WTC11 (cell line): ENCODE measurements around the gene ZCCHC14. TPM values are rescaled to one million over a fixed set of nuclear protein-coding genes. Genes with fewer than 3 reads are reported as not detected.

Experiments
- ATF1 ChIP-seq: sonication (generic); formaldehyde crosslinking; IDR thresholded peaks from 2 replicates; pipeline ENCODE4 v1.8.1; 2023; ENCODE audit warnings: mild to moderate bottlenecking, moderate library complexity, missing genetic modification reagents
- ESRRA ChIP-seq: sonication (generic); formaldehyde crosslinking; IDR thresholded peaks from 2 replicates; pipeline ENCODE4 v1.8.1; 2022; ENCODE audit warnings: mild to moderate bottlenecking, missing genetic modification reagents, borderline replicate concordance
- FOXP1 ChIP-seq: sonication (generic); formaldehyde crosslinking; IDR thresholded peaks from 2 replicates; pipeline ENCODE4 v1.8.0; 2022; ENCODE audit warnings: missing genetic modification reagents, mild to moderate bottlenecking, moderate library complexity, borderline replicate concordance
- GTF2I ChIP-seq: fragments of 250-450 bp; sonication (Bioruptor Pico); conservative IDR thresholded peaks from 2 replicates; pipeline ENCODE4 v1.4.0; 2021; ENCODE audit warnings: mild to moderate bottlenecking
- NR2C2 ChIP-seq: sonication (generic); formaldehyde crosslinking; IDR thresholded peaks from 2 replicates; pipeline ENCODE4 v1.8.0; 2022; ENCODE audit warnings: mild to moderate bottlenecking, missing genetic modification reagents
- PRRX2 ChIP-seq: fragments of 250-450 bp; sonication (Bioruptor Pico); IDR thresholded peaks from 2 replicates; pipeline ENCODE4 v1.8.0; 2021; ENCODE audit warnings: mild to moderate bottlenecking
- SOX15 ChIP-seq: fragments of 250-450 bp; sonication (Bioruptor Pico); IDR thresholded peaks from 2 replicates; pipeline ENCODE4 v1.9.0; 2021; ENCODE audit warnings: mild to moderate bottlenecking
- ZNF121 ChIP-seq: sonication (generic); formaldehyde crosslinking; IDR thresholded peaks from 2 replicates; pipeline ENCODE4 v1.8.0; 2023; ENCODE audit warnings: missing genetic modification reagents
- ZNF423 ChIP-seq: fragments of 250-450 bp; sonication (Bioruptor Pico); IDR thresholded peaks from 2 replicates; pipeline ENCODE4 v2.1.2; 2022; ENCODE audit warnings: mild to moderate bottlenecking, moderate library complexity
- total RNA-seq: library from RNA; stranded (reverse); gene quantifications from 3 replicates; pipeline ENCODE4 v1.2.3, GENCODE V29; 2021
- TF ChIP-seq, protein P1 (sequence below): sonication (generic); formaldehyde crosslinking; IDR thresholded peaks from 2 replicates; pipeline ENCODE4 v1.8.1; 2023; ENCODE audit warnings: mild to moderate bottlenecking, missing genetic modification reagents, moderate library complexity
- TF ChIP-seq, protein P2 (sequence below): fragments of 200-600 bp; IDR thresholded peaks from 2 replicates; pipeline ENCODE4 v1.8.0; 2022; ENCODE audit warnings: antibody characterized with exemption
- TF ChIP-seq, protein P3 (sequence below): sonication (generic); formaldehyde crosslinking; conservative IDR thresholded peaks from 2 replicates; pipeline ENCODE4 v1.8.1; 2022; ENCODE audit warnings: mild to moderate bottlenecking, missing genetic modification reagents
- TF ChIP-seq, protein P4 (sequence below): sonication (generic); formaldehyde crosslinking; IDR thresholded peaks from 2 replicates; pipeline ENCODE4 v1.8.1; 2022; ENCODE audit warnings: mild to moderate bottlenecking, missing genetic modification reagents, moderate library complexity, borderline replicate concordance
- TF ChIP-seq, protein P5 (sequence below): sonication (generic); formaldehyde crosslinking; IDR thresholded peaks from 2 replicates; pipeline ENCODE4 v1.8.0; 2023; ENCODE audit warnings: missing genetic modification reagents, mild to moderate bottlenecking, borderline replicate concordance
- TF ChIP-seq, protein P6 (sequence below): sonication (generic); formaldehyde crosslinking; IDR thresholded peaks from 2 replicates; pipeline ENCODE4 v1.8.1; 2022; ENCODE audit warnings: low read depth, mild to moderate bottlenecking, moderate library complexity, missing genetic modification reagents, borderline replicate concordance
- TF ChIP-seq, protein P7 (sequence below): sonication (generic); formaldehyde crosslinking; IDR thresholded peaks from 2 replicates; pipeline ENCODE4 v1.8.0; 2022; ENCODE audit warnings: mild to moderate bottlenecking, missing genetic modification reagents
- TF ChIP-seq, protein P8 (sequence below): sonication (generic); formaldehyde crosslinking; IDR thresholded peaks from 2 replicates; pipeline ENCODE4 v1.8.1; 2023; ENCODE audit warnings: mild to moderate bottlenecking, missing genetic modification reagents

Gene ZCCHC14
- total RNA-seq, 1 experiment from 2014 or later: 33.8 TPM

DNA sequence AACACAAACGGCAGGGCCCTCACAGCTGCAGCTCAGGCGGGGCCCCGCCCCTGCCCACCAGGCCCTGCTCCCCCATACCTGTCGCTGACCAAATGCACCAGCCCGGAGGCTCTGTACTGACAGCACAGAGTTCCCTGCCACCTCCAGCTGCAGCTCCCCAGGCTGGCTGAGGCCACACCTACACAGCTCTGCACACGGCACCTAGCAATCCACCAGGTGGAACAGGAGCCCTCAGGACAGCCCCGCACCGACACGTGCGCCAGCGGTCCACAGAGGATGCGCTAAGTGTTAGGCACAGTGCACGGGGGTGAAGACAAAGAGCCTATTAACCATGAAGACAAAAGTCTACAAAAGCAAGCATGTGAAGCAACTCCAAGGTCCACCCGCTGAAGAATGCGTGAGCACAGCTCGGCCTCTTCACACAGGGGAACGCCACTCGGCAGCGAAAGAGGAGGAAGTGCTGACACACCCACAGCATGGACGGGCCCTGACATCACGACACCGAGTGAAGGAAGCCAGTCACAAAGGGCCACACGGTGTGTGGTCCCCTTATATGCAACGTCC, 5.4 kb downstream of the ZCCHC14 start (continued):
- TF ChIP-seq SOX15 (CRISPR knock-in tag) (no peak), GTF2I (CRISPR knock-in tag) (no peak), ZNF121 (CRISPR knock-in tag) (peak; percentile 100), ESRRA (CRISPR knock-in tag) (no peak), PRRX2 (CRISPR knock-in tag) (no peak), NR2C2 (CRISPR knock-in tag) (no peak), ZNF423 (CRISPR knock-in tag) (no peak), FOXP1 (CRISPR knock-in tag) (peak; percentile 64; the same call in 1 of the 2 replicates), ATF1 (CRISPR knock-in tag) (no peak)
- TF ChIP-seq, protein P1, sequence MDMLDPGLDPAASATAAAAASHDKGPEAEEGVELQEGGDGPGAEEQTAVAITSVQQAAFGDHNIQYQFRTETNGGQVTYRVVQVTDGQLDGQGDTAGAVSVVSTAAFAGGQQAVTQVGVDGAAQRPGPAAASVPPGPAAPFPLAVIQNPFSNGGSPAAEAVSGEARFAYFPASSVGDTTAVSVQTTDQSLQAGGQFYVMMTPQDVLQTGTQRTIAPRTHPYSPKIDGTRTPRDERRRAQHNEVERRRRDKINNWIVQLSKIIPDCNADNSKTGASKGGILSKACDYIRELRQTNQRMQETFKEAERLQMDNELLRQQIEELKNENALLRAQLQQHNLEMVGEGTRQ: peak; percentile 38
- TF ChIP-seq, protein P2, sequence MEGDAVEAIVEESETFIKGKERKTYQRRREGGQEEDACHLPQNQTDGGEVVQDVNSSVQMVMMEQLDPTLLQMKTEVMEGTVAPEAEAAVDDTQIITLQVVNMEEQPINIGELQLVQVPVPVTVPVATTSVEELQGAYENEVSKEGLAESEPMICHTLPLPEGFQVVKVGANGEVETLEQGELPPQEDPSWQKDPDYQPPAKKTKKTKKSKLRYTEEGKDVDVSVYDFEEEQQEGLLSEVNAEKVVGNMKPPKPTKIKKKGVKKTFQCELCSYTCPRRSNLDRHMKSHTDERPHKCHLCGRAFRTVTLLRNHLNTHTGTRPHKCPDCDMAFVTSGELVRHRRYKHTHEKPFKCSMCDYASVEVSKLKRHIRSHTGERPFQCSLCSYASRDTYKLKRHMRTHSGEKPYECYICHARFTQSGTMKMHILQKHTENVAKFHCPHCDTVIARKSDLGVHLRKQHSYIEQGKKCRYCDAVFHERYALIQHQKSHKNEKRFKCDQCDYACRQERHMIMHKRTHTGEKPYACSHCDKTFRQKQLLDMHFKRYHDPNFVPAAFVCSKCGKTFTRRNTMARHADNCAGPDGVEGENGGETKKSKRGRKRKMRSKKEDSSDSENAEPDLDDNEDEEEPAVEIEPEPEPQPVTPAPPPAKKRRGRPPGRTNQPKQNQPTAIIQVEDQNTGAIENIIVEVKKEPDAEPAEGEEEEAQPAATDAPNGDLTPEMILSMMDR: no peak
- TF ChIP-seq, protein P3, sequence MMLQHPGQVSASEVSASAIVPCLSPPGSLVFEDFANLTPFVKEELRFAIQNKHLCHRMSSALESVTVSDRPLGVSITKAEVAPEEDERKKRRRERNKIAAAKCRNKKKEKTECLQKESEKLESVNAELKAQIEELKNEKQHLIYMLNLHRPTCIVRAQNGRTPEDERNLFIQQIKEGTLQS (CRISPR knock-in tag): no peak
- TF ChIP-seq, protein P4, sequence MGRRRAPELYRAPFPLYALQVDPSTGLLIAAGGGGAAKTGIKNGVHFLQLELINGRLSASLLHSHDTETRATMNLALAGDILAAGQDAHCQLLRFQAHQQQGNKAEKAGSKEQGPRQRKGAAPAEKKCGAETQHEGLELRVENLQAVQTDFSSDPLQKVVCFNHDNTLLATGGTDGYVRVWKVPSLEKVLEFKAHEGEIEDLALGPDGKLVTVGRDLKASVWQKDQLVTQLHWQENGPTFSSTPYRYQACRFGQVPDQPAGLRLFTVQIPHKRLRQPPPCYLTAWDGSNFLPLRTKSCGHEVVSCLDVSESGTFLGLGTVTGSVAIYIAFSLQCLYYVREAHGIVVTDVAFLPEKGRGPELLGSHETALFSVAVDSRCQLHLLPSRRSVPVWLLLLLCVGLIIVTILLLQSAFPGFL (CRISPR knock-in tag): no peak
- TF ChIP-seq, protein P5, sequence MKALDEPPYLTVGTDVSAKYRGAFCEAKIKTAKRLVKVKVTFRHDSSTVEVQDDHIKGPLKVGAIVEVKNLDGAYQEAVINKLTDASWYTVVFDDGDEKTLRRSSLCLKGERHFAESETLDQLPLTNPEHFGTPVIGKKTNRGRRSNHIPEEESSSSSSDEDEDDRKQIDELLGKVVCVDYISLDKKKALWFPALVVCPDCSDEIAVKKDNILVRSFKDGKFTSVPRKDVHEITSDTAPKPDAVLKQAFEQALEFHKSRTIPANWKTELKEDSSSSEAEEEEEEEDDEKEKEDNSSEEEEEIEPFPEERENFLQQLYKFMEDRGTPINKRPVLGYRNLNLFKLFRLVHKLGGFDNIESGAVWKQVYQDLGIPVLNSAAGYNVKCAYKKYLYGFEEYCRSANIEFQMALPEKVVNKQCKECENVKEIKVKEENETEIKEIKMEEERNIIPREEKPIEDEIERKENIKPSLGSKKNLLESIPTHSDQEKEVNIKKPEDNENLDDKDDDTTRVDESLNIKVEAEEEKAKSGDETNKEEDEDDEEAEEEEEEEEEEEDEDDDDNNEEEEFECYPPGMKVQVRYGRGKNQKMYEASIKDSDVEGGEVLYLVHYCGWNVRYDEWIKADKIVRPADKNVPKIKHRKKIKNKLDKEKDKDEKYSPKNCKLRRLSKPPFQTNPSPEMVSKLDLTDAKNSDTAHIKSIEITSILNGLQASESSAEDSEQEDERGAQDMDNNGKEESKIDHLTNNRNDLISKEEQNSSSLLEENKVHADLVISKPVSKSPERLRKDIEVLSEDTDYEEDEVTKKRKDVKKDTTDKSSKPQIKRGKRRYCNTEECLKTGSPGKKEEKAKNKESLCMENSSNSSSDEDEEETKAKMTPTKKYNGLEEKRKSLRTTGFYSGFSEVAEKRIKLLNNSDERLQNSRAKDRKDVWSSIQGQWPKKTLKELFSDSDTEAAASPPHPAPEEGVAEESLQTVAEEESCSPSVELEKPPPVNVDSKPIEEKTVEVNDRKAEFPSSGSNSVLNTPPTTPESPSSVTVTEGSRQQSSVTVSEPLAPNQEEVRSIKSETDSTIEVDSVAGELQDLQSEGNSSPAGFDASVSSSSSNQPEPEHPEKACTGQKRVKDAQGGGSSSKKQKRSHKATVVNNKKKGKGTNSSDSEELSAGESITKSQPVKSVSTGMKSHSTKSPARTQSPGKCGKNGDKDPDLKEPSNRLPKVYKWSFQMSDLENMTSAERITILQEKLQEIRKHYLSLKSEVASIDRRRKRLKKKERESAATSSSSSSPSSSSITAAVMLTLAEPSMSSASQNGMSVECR: no peak
- TF ChIP-seq, protein P6, sequence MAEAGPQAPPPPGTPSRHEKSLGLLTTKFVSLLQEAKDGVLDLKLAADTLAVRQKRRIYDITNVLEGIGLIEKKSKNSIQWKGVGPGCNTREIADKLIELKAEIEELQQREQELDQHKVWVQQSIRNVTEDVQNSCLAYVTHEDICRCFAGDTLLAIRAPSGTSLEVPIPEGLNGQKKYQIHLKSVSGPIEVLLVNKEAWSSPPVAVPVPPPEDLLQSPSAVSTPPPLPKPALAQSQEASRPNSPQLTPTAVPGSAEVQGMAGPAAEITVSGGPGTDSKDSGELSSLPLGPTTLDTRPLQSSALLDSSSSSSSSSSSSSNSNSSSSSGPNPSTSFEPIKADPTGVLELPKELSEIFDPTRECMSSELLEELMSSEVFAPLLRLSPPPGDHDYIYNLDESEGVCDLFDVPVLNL (CRISPR knock-in tag): no peak
- TF ChIP-seq, protein P7, sequence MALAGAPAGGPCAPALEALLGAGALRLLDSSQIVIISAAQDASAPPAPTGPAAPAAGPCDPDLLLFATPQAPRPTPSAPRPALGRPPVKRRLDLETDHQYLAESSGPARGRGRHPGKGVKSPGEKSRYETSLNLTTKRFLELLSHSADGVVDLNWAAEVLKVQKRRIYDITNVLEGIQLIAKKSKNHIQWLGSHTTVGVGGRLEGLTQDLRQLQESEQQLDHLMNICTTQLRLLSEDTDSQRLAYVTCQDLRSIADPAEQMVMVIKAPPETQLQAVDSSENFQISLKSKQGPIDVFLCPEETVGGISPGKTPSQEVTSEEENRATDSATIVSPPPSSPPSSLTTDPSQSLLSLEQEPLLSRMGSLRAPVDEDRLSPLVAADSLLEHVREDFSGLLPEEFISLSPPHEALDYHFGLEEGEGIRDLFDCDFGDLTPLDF (CRISPR knock-in tag): no peak
- TF ChIP-seq, protein P8, sequence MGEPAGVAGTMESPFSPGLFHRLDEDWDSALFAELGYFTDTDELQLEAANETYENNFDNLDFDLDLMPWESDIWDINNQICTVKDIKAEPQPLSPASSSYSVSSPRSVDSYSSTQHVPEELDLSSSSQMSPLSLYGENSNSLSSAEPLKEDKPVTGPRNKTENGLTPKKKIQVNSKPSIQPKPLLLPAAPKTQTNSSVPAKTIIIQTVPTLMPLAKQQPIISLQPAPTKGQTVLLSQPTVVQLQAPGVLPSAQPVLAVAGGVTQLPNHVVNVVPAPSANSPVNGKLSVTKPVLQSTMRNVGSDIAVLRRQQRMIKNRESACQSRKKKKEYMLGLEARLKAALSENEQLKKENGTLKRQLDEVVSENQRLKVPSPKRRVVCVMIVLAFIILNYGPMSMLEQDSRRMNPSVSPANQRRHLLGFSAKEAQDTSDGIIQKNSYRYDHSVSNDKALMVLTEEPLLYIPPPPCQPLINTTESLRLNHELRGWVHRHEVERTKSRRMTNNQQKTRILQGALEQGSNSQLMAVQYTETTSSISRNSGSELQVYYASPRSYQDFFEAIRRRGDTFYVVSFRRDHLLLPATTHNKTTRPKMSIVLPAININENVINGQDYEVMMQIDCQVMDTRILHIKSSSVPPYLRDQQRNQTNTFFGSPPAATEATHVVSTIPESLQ: no peak
